Measurements from ENCODE around the gene PTMS. TPM values are rescaled to one million over a fixed set of nuclear protein-coding genes. Genes with fewer than 3 reads are reported as not detected.

PTMS gene
- total RNA-seq, 6 donors from 2014 or later: 142 to 463 (median 224) TPM

DNA sequence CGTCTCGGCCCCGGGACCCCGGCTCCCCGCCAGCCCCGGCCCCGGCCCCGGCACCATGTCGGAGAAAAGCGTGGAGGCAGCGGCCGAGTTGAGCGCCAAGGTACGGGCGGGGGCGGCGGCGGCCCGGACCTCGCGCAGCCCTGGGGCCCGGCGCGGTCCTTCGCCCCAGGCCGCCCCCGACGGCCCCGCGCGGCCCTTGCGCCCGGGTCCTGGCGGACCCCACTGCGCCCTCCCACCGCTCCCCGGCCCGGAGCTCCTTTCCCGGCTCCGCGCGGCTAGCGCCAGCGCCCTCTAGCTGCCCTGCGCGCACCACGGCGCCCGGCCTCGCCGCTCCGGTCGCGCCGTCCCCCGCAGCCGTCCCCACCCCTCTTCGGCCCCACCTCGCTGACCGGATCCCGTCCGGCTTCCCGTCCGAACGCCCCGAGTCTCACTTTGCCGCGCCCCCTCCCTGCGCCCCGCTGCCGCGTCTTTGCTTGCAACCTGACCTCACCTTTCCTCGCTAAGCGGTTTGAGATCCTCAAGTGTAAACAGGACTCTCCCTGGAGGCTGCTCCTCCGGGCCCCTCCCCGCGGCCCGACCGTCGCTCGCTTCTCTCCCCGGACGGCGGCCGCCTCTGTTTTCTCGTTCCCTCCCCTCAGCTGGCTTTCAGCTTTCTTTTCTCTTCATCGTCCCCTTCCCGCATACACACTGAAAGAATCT, 637 bp downstream of the PTMS start:
- H3K9me3 ChIP-seq: no peaks in the 10 kb centered on the region
- ATAC-seq (ENCODE audit: low FRiP score in 2 of 2) (peak; percentile 77), DNase-seq (peak; percentile 88 to 96)
- WGBS, 2 donors: 0 to 1% methylated on average over 30 to 75 of the region's 88 CpGs
- peak overlapping the region; percentile 54 to 92 (median 72) for H3K4me3 ChIP-seq
- H3K27ac ChIP-seq: peak overlapping the region; percentile 85 to 99 (median 86)
- peaks cover 0 to 21% (median 19%) of the 10 kb centered on the region in 4 donors for H3K36me3 ChIP-seq
- TF ChIP-seq POLR2AphosphoS5 (IDR thresholded peaks at IDR 0.05) (peak; percentile 50 to 67), CTCF (IDR thresholded peaks at IDR 0.05) (peak; percentile 67 to 95 (median 92)), EP300 (IDR thresholded peaks at IDR 0.05) (no peak), POLR2A (IDR thresholded peaks at IDR 0.05) (peak in 1 of 4 donors; percentile 7)
- no peaks in the 10 kb centered on the region for H3K27me3 ChIP-seq
- H3K4me1 ChIP-seq: peaks cover 58 to 72% (median 63%) of the 10 kb centered on the region in 4 donors

GRCh38 chr12:6767353-6768319, 1.5 kb downstream of the PTMS start:
- ATAC-seq (ENCODE audit: low FRiP score in 2 of 2) (no peak), DNase-seq (peak; percentile 40 to 76)
- WGBS, 2 donors: 14 to 22% methylated on average over 21 to 44 of the region's 44 CpGs
- H3K27me3 ChIP-seq: no peaks in the 10 kb centered on the region
- peak overlapping the region; percentile 54 to 92 (median 72) for H3K4me3 ChIP-seq
- H3K4me1 ChIP-seq: peaks cover 66 to 81% (median 72%) of the 10 kb centered on the region in 4 donors
- peaks cover 0 to 21% (median 19%) of the 10 kb centered on the region in 4 donors for H3K36me3 ChIP-seq
- H3K9me3 ChIP-seq: no peaks in the 10 kb centered on the region
- TF ChIP-seq POLR2A (IDR thresholded peaks at IDR 0.05): no peak
- no peak for TF ChIP-seq EP300 (IDR thresholded peaks at IDR 0.05)
- no peak for TF ChIP-seq CTCF (IDR thresholded peaks at IDR 0.05)
- TF ChIP-seq POLR2AphosphoS5 (IDR thresholded peaks at IDR 0.05): no peak
- H3K27ac ChIP-seq: peak overlapping the region; percentile 85 to 99 (median 86)

- Histone ChIP-seq H3K27me3 (no peaks in the 10 kb centered on the region), H3K4me1 (peaks cover 64 to 81% (median 70%) of the 10 kb centered on the region in 4 donors), H3K4me3 (peak overlapping the region; percentile 7 to 92 (median 57)), H3K9me3 (no peaks in the 10 kb centered on the region), H3K27ac (peak overlapping the region in 3 of 4 donors; percentile 85 to 99 (median 86)), H3K36me3 (peaks cover 0 to 21% (median 19%) of the 10 kb centered on the region in 4 donors)
- DNase-seq (no peak), ATAC-seq (ENCODE audit: low FRiP score in 2 of 2) (no peak)
- 58 to 63% methylated on average over 3 to 6 of the region's 6 CpGs for WGBS, 2 donors
- TF ChIP-seq POLR2A (IDR thresholded peaks at IDR 0.05) (no peak), CTCF (IDR thresholded peaks at IDR 0.05) (no peak), EP300 (IDR thresholded peaks at IDR 0.05) (no peak), POLR2AphosphoS5 (IDR thresholded peaks at IDR 0.05) (no peak)
Measured at GRCh38 chr12:6768437-6768914, 2.3 kb downstream of the PTMS start.

DNA sequence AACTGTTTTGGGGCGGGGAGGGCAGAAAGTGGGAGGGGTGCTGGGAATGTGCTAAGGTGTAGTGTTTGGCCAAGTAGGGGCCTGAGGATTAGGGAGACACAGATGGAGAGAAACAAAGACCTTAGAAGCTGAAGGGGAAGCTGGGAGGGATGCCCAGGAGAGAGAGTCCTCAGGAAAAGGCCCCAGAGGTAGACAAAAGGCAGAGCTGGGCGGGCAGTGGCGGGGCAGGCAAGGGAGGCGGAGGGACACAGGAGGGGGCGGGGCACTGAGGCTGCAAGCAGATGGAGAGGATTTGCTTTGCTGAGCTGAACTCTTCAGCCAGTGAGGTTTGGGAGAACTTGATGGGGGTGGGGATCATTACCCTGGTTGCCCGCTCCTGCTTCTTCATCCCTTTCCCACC, 2.8 kb downstream of the PTMS start:
- no peaks in the 10 kb centered on the region for H3K9me3 ChIP-seq
- peaks cover 59 to 81% (median 65%) of the 10 kb centered on the region in 4 donors for H3K4me1 ChIP-seq
- H3K36me3 ChIP-seq: peaks cover 0 to 21% (median 19%) of the 10 kb centered on the region in 4 donors
- WGBS, 2 donors: 50 to 65% methylated on average over 6 of the region's 6 CpGs
- TF ChIP-seq CTCF (IDR thresholded peaks at IDR 0.05): no peak
- TF ChIP-seq EP300 (IDR thresholded peaks at IDR 0.05): no peak
- TF ChIP-seq POLR2A (IDR thresholded peaks at IDR 0.05): no peak
- no peak for TF ChIP-seq POLR2AphosphoS5 (IDR thresholded peaks at IDR 0.05)
- peak overlapping the region in 3 of 4 donors; percentile 85 to 99 (median 86) for H3K27ac ChIP-seq
- ATAC-seq (ENCODE audit: low FRiP score in 2 of 2) (no peak), DNase-seq (peak in 1 of 2 donors; percentile 53)
- H3K27me3 ChIP-seq: peaks cover 0 to 2% (median 0%) of the 10 kb centered on the region in 4 donors
- peak overlapping the region in 3 of 4 donors; percentile 54 to 92 (median 60) for H3K4me3 ChIP-seq

Data from upper lobe of left lung (tissue), 6 donors.